DOHH2 (cell line): ENCODE data around the gene VILL.

Experiments
- H3F3A ChIP-seq: fragments of 200-600 bp; sonication (generic), shearing (Covaris generic); 2 replicates; pipeline ENCODE4 v1.6.0; 2016; ENCODE audit warnings: antibody characterized with exemption, mild to moderate bottlenecking; ENCODE audit not compliant: control insufficient read depth, insufficient read depth
- H3K27ac ChIP-seq: fragments of 200-600 bp; sonication (generic); 2 replicates; pipeline ENCODE4 v1.5.1; 2014; ENCODE audit warnings: low read depth, mild to moderate bottlenecking, low read length, moderate library complexity
- H3K27me3 ChIP-seq: fragments of 200-600 bp; sonication (generic); 2 replicates; pipeline ENCODE4 v1.6.1; 2014; ENCODE audit warnings: mild to moderate bottlenecking, low read length, mixed read lengths; ENCODE audit not compliant: control insufficient read depth
- H3K36me3 ChIP-seq: fragments of 200-600 bp; sonication (generic); 2 replicates; pipeline ENCODE4 v1.6.1; 2014; ENCODE audit warnings: mild to moderate bottlenecking, low read length, moderate library complexity, mixed read lengths; ENCODE audit not compliant: control insufficient read depth
- H3K4me1 ChIP-seq: fragments of 200-600 bp; sonication (generic); 2 replicates; pipeline ENCODE4 v1.6.1; 2014; ENCODE audit warnings: mild to moderate bottlenecking, low read length, mixed read lengths; ENCODE audit not compliant: control insufficient read depth
- H3K4me2 ChIP-seq: fragments of 200-600 bp; sonication (generic); 2 replicates; pipeline ENCODE4 v1.6.0; 2014; ENCODE audit warnings: mild to moderate bottlenecking, low read length, moderate library complexity
- H3K4me3 ChIP-seq: fragments of 200-600 bp; sonication (generic); 2 replicates; pipeline ENCODE4 v1.5.1; 2014; ENCODE audit warnings: mild to moderate bottlenecking, low read length, mixed read lengths
- H3K79me2 ChIP-seq: fragments of 200-600 bp; sonication (generic); 2 replicates; pipeline ENCODE4 v1.6.1; 2014; ENCODE audit warnings: mild to moderate bottlenecking, low read length, mixed read lengths; ENCODE audit not compliant: control insufficient read depth
- H3K9me2 ChIP-seq: fragments of 200-600 bp; sonication (generic); replicated peaks from 2 replicates; pipeline ENCODE4 v1.6.1; 2014; ENCODE audit warnings: mild to moderate bottlenecking, low read length, mixed read lengths; ENCODE audit not compliant: control insufficient read depth
- H3K9me3 ChIP-seq: fragments of 200-600 bp; sonication (generic); 2 replicates; pipeline ENCODE4 v1.6.1; 2014; ENCODE audit warnings: antibody characterized with exemption, low read length, mixed read lengths; ENCODE audit not compliant: control insufficient read depth, insufficient read depth
- H4K20me1 ChIP-seq: fragments of 200-600 bp; sonication (generic); 2 replicates; pipeline ENCODE4 v1.6.0; 2014; ENCODE audit warnings: low read depth, mild to moderate bottlenecking, antibody characterized with exemption, low read length, moderate library complexity; ENCODE audit not compliant: control insufficient read depth, insufficient read depth
- EZH2phosphoT487 ChIP-seq: fragments of 200-600 bp; sonication (generic); IDR thresholded peaks from 2 replicates; pipeline ENCODE4 v1.6.1; 2017; ENCODE audit warnings: borderline replicate concordance, mild to moderate bottlenecking, antibody characterized with exemption, low read length, moderate library complexity, mixed read lengths
- TF ChIP-seq, protein P1 (sequence below): fragments of 200-600 bp; sonication (generic); IDR thresholded peaks from one replicate; pipeline ENCODE4 v1.5.1; 2014; ENCODE audit warnings: antibody characterized with exemption, mild to moderate bottlenecking, low read depth, low read length; ENCODE audit not compliant: poor library complexity, severe bottlenecking

The VILL gene

DNA sequence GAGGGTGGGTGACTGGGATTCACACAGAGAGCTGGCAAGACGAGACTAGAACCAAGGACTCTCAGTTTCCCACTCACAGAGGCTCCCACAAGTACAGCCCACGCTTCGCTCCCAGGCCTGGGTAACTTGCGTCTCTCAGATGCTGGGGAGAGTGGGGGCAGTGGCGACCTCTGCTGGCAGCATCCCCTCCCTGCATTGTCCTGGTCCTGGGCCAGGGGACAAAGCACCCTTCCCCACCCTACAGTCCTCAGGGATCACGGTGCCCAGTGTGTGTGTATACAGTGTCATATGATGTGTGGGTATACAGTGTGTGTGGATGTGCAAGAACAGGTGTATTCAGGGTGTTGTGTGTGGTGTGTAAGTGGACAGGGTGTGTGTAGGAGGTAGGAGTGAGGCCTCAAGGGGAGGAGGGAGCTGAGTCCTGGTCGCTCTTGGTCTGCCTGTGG, 12.8 kb downstream of the VILL start:
- no peaks in the 10 kb centered on the region for H3K9me2 ChIP-seq
- H3K79me2 ChIP-seq: no peaks in the 10 kb centered on the region
- H3K4me3 ChIP-seq: no peak overlapping the region
- H3K4me2 ChIP-seq: no peak overlapping the region
- H4K20me1 ChIP-seq: no peaks in the 10 kb centered on the region
- no peak overlapping the region for H3K27ac ChIP-seq
- TF ChIP-seq, protein P1, sequence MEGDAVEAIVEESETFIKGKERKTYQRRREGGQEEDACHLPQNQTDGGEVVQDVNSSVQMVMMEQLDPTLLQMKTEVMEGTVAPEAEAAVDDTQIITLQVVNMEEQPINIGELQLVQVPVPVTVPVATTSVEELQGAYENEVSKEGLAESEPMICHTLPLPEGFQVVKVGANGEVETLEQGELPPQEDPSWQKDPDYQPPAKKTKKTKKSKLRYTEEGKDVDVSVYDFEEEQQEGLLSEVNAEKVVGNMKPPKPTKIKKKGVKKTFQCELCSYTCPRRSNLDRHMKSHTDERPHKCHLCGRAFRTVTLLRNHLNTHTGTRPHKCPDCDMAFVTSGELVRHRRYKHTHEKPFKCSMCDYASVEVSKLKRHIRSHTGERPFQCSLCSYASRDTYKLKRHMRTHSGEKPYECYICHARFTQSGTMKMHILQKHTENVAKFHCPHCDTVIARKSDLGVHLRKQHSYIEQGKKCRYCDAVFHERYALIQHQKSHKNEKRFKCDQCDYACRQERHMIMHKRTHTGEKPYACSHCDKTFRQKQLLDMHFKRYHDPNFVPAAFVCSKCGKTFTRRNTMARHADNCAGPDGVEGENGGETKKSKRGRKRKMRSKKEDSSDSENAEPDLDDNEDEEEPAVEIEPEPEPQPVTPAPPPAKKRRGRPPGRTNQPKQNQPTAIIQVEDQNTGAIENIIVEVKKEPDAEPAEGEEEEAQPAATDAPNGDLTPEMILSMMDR: peak; percentile 98
- TF ChIP-seq EZH2phosphoT487: no peak
- no peaks in the 10 kb centered on the region for H3F3A ChIP-seq
- no peaks in the 10 kb centered on the region for H3K9me3 ChIP-seq
- no peaks in the 10 kb centered on the region for H3K27me3 ChIP-seq
- peaks cover 7% of the 10 kb centered on the region for H3K4me1 ChIP-seq
- peaks cover 21% of the 10 kb centered on the region for H3K36me3 ChIP-seq

DNA sequence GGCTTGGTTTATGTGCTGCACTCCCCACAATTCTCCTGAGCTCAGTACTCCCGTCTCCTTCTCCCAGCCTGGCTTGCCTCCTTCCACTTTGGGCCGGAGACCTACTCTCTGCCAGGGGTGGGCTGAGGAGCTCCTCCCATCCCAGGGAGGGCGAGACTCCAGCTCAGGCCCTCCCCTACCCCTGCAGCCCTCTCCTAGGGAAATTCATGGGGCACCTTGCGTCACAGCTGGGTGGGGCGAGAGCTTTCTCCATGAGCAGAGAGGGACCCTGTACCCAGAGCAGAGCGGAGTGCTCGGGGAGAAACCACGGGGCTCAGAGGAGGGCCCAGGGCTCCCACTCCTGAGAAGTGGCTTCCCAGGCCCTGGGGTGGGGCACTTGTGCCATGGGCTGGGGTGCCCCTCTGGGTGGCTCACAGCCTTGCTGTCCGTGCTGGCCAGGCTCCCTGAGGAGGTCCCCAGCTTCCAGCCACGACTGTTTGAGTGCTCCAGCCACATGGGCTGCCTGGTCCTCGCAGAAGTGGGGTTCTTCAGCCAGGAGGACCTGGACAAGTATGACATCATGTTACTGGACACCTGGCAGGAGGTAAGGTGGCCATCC, 13.3 kb downstream of the VILL start:
- no peaks in the 10 kb centered on the region for H3K27me3 ChIP-seq
- peaks cover 3% of the 10 kb centered on the region; the same call in 1 of the 2 replicates for H3K4me1 ChIP-seq
- no peak overlapping the region for H3K4me3 ChIP-seq
- no peak for TF ChIP-seq EZH2phosphoT487
- H3K9me3 ChIP-seq: no peaks in the 10 kb centered on the region
- peaks cover 21% of the 10 kb centered on the region for H3K36me3 ChIP-seq
- no peaks in the 10 kb centered on the region for H3F3A ChIP-seq
- no peak overlapping the region for H3K4me2 ChIP-seq
- no peak overlapping the region for H3K27ac ChIP-seq
- H3K9me2 ChIP-seq: no peaks in the 10 kb centered on the region
- H3K79me2 ChIP-seq: no peaks in the 10 kb centered on the region
- no peaks in the 10 kb centered on the region for H4K20me1 ChIP-seq

DNA sequence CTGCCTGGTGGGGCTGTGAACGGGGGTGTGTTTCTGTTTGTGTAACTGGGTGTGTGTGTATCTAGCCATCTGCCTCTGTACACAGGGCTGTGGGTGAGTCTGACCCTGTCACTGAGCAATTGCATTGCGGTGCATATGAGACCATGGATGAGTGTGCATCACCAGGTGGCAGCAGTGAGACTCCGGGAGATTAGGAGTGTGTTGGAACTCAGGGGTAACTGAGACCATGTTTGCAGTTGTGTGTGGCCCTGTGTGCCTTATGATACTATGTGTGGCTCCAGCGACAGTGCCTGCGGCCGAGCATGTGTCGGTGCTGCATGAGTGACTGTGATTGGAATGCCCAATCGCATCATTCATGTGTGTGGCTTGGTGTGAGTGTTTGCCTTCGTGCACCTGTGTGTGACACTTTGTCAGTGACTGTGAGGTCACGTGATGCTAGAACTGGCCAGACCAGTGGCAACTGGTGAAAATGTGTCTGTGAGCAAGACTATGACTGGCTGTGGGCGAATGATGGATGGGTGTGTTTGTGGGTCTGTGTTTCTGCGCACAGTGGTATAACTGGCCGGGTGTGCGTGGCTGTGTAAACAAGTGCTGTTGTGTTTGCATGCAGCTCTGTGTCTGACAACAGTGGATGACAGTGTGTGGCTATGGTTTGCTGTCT, 14.0 kb downstream of the VILL start:
- Histone ChIP-seq H3K9me2 (no peaks in the 10 kb centered on the region), H3K27me3 (no peaks in the 10 kb centered on the region), H3K4me2 (no peak overlapping the region), H3K4me3 (no peak overlapping the region), H3K27ac (no peak overlapping the region), H3K9me3 (no peaks in the 10 kb centered on the region), H3F3A (no peaks in the 10 kb centered on the region), H3K4me1 (no peaks in the 10 kb centered on the region), H3K79me2 (no peaks in the 10 kb centered on the region), H4K20me1 (no peaks in the 10 kb centered on the region), H3K36me3 (peaks cover 17% of the 10 kb centered on the region)
- TF ChIP-seq, protein P1: peak; percentile 67
- no peak for TF ChIP-seq EZH2phosphoT487
